Activated naive CD4-positive, alpha-beta T cell (primary cell): ENCODE data around the gene PRKCQ.
A peak's percentile ranks its signal among the peaks of the same experiment; 100 is the strongest.
"Not testable (repeated sequence)": the region's sequence is repeated elsewhere in the genome, so short reads cannot be mapped to it uniquely, and the experiment has no call there.

Source experiments
- DNase-seq, 4 experiments: peaks; one replicate each; lab custom pipeline; 2025; lab: John Stamatoyannopoulos, UW

Gene PRKCQ

DNA sequence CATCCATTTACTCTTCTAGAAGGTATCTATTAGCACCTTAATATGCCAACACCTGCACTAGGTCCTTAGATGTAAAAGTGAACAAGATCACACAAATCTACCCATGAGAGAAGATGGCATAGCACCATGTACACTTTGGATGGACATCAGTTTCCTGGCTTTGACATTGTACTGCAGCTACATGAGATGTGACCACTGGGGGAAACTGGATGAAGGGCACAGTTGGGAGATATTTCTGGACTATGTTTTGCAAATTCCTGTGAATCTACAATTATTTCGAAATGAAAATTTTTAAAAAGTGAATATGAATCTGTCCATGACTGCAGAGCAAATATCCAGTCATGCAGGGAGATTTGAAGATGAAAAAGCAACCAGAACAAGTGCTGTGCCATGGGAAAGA, 124.5 kb downstream of the PRKCQ start:
- no peak for DNase-seq

DNA sequence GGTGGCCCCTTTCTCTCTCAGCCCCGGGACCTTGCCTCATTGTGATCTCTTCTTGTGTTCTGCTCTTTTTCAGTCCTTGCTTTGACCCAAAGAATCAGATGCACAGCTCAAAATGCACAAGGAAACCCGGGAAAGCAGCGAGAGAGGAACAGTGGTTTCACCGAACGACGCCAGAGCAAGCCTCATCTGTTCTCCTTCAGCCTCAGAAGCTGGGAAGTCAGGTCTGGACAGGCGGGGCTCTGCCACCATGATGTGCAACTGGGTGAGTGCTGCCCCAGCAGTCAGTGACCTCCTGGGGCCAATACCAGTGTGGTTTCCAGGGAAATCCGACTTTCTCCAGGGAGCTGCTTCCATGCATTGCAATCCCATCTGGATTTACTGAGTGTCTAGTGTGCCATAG, 133.4 kb downstream of the PRKCQ start:
- no peak for DNase-seq

DNA sequence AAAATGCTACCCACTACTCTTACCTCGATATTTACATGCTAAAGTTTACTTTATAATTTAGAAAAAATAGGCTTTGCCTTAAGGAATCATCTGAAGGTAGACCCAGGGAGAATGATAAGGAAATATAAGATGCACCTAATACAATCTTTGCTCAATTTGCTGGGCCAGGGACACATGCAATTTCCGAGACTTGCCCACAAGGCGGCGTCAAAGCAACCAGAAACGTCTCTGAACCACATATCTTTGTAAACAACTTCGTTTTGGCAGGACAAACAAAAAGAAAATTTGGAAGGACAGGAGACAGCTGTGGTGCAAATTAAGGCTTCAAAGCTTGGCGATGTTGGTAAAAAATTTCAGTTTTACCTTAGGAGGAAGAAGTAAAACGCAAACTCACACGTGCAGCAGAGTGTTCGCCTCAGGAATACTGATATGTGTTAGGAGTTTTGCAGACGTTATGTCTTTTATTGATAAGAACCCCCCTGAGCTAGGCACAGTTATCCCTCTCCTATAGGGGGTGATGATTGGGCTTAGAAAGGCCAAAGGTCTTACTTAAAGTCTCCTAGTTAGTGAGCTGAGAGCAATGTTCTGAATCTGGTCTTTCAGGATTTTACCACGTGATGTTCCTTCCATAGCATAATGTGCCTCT, 134.3 kb downstream of the PRKCQ start:
- DNase-seq = peak in 3 of 4 experiments; percentile 15 to 48 (median 40)

DNA sequence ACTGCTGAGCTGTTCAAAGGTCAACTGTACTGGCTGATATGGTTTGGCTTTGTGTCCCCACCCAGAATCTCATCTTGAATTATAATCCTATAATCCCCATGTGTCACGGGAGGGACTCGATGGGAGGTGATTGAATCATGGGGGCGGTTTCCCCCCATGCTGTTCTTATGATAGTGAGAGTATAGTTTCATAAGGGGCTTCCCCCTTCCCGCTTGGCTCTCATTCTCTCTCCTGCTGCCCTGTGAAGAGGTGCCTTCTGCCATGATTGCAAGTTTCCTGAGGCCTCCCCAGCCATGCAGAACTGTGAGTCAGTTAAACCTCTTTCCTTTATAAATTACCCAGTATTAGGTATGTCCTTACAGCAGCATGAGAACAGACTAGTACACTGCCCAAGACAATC, 140.2 kb downstream of the PRKCQ start:
- not testable (repeated sequence) for DNase-seq

DNA sequence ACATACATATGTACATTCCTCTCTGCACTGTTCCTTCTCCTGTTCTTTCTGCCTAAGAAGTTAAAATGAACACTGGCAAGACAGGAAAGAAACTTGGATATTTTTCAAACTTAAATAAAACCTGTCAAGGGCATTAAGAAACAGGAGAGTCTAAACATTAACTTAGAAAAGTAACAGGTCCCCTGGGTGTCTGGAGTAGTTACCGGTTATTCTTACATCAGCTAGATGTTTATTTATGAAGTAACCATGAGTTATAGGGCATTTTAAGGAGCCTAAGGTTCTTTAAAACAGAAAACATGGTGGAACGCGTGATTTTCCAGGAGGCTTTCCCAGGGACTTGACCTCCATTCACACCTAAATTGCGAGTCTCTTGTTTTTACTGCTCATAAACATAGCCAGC, 148.2 kb downstream of the PRKCQ start:
- no peak for DNase-seq

DNA sequence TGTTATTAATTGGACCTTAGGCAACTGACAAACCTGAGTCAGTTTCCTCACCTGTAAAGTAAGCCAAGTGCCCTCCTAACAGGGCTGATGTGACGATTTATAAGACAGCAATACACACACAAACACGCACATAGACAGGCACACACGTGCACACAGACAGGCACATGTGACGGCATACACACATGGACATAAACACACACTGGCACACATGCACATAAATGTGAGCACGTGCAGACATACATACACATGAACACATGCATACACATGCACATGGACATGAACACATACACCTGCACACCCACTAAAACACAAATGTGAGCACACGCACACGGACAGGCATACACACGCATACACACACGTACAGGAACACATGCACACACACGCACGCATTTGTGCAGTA, 148.9 kb downstream of the PRKCQ start:
- no peak for DNase-seq

DNA sequence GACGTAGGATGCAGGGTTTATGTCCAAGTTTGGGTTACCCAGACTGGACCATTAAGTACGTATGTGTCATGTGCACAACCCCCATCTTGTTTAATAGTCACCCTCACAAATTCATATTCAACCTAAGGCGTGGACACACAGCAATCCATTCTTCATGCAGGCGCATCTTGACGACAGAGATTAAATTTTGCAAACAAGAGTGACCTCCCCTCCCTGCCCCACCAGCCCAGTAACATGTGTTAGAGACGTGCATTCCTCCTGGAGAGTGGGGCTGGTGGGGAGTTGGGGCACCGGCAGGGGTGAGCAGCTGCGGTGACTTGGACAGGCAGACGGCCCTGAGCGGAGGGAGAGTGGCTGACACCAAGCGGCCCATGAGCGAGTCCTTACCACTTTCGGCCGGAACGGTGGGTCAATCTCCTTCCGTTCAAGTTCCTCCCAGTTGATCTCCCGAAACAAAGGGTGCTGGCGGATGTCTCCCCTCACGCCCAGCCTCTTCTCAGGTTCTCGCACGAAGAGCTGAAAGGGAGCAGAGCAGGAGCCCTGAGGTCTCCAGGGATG, 149.6 kb downstream of the PRKCQ start:
- DNase-seq = no peak

DNA sequence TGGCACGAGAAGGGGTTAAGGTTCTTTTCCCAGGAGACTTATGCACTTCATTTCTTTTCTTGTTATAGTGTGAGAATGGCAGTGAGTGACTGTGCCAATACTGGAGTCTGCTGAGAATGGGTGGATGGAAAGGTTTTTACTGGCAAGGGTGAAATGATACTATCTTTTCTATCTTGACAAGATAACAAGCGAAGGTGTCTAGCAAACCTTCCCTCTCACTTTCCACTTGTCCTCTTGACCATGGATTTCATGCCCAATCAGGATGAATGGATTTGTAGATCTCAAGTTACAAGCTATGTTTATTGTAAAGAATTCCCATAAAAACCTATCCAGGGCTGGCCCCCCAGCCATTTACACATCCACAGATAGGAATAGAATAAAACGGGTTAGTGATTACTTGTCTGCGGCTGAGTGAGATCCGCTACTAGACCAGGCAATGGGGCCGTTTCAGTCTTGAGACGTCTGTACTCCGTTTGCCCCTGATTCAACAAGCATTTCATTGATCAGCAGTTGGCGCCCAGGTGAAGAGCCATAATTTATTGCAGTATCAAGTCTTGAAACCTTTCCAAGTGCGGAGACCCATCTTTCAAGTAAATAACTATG, 152.6 kb downstream of the PRKCQ start:
- no peak for DNase-seq

DNA sequence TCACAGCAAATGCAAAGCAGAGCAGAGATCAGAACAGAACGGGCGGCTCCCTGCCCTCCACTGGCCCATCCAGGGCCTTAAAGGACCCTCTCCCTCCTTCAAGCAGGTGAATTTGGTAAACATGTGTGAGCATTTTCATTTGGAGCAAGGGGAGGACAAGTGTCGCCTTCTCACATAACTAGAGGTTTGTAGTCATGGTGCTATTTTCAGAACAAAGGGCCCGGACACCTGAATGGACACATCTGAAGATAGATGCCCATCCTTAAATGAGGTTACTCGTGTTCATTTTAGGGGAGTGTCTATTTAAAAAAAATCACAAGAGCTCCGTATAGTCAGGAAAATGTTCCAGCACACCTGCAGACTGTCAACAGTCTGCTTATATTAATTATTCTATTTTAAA, 153.8 kb downstream of the PRKCQ start:
- no peak for DNase-seq

DNA sequence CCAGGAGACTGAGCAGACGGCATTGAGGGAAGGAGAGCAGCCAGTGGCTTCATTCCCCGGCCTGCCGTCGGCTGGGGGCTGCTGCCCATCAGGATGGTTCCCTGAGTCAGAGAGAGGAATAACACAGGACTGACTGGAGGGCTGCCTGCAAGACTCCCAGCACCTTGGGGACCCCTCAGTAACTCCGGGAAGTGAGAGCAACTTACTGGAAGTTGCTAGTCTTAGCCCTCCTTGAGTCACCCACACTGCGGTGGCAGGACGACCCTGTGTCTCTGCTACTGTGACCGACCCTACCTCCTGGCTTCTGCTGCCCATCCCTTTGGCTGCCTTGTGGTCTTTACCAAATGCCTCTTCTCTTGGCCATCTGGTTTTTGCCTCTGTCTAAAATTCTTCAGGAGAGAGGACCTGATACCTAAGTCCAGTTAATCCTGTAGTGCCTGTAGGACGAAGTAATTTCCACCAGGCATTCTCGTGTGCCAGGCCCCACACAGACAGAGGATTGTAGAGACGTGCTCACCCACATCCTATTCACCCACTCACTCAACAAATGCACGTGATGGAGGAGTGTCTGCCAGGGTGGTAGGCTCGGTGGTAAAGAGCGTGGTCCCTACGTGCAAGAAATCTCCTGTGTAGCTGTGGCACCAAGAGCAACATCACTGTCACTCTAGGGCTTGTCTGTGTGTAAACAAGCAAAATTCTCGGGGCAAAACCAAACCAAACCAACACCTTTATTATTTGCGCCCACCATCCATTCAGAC, 156.5 kb downstream of the PRKCQ start:
- no peak for DNase-seq

DNA sequence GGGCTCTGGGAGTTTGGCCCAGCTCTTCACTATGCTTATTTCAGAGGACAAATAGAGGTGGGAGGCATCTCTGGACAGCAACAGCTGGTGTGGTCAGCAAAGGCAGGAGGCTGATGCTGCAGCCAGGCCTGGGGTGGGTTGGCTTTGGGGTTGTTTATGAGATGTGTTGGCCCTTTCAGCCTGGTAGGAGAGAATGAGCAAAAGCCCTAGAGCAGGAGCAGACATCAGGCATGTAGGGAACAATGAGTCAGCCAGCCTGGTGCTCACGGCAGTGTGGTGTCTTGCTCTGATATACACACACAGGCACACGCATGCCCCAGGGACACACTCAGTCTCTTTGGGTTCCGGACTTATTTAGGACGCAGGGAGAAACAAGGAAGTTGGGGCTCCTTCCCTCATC, 157.1 kb downstream of the PRKCQ start:
- DNase-seq = no peak

DNA sequence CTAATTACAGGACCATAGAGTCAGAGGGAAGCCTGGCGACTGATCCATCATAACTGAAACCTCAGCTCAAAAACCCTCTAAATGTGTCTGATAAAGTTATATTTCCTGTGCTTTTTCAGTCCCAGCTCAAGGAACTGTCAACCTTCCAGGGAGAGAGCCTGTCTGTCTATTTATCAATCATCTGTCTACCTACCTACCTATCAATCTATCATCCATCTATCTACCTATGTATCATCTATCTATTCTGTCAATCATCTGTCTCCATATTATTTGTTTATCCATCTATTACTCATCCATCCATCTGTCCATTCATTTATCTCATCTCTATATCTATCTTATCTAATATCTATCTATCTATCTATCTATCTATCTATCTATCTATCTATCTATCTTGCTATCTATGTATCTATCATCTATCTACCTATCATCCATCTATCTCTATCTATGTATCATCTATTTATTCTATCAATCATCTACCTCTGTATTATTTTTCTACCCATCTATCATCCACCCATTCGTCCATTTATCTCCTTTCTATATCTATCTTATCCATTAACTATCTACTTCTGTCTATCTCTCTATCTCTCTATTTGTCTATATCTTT, 161.4 kb downstream of the PRKCQ start:
- DNase-seq = no peak

DNA sequence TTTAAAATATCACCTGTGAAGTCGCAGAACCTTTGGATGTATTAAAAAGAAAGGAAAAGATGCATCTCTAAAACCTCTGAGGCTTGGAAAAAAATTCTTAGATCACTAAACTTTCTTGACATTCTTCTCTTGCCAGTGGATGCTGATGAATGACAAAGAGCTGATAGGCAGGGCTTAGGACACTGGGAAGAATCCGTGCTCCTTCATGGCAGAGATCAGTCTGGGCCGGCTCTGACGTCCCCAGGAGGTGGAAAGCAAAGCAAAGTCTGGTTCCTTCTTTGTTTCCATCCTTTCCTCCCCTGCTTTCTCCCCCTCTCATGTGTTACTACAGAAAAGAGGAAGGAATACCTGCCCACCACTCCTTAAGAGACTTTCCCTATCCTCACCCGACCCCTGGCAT, 161.9 kb downstream of the PRKCQ start:
- DNase-seq = no peak

DNA sequence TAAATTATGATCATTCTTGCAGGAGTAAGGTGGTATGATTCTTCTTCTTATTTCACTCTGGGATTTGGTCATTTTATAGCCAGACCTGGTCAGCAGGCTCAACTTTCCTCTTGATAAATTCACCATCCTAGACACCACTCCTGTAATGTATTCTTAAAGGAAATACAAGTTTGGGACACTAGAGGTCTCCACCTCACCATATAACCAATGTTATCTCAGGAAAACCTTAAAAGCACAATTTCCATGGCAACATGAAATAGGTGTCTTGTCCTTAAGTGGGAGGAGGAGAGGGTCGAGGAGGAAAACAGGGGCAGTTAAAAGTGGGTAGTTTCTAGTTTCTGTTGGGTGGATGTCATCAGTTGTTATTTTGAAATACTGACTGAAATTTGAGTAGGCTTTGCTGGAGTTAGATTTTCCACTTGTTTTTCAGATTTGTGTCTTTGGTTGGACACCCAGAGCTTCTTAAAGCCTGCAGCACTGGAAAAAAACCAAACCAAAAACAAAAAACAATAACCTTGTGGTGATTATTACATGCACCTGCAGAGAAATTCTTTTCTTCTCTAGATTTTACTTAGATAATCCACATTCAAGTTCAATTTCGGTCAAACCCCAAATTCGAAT, 163.1 kb downstream of the PRKCQ start:
- no peak for DNase-seq

DNA sequence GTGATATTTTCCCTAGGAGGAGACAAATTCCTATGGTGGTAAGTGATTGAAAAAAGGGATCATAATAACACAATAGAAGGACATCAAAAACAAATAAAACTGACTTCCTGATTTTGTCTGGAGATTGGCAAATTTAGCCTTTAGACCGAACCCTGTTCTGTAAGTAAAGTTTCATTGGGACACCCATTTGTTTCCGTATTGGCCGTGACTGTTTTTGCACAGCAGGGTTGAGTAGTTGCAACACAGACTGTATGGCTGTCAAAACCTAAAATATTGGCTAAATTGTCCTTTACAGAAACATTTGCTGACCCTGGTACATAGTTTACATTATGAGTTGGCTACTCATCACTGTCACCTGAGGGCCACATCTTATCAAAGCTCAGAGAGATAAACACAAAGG, 168.6 kb downstream of the PRKCQ start:
- DNase-seq = no peak

DNA sequence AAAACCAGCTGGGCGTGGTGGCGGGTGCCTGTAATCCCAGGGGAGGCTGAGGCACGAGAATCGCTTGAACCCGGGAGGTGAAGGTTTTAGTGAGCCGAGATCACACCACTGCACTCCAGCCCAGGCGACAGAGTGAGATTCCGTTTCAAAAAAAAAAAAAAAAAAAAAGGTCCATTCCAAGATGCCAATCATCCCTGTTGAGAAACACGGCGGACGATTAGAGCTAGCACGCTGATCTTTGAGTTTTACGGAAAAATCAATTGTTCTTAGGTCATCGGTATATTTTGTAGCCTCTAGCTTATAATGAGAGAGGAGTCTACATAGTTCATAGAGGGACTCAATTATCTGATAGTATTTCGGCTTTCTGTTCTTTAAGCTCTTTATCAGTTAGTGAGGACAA, 169.2 kb downstream of the PRKCQ start:
- DNase-seq = no peak

DNA sequence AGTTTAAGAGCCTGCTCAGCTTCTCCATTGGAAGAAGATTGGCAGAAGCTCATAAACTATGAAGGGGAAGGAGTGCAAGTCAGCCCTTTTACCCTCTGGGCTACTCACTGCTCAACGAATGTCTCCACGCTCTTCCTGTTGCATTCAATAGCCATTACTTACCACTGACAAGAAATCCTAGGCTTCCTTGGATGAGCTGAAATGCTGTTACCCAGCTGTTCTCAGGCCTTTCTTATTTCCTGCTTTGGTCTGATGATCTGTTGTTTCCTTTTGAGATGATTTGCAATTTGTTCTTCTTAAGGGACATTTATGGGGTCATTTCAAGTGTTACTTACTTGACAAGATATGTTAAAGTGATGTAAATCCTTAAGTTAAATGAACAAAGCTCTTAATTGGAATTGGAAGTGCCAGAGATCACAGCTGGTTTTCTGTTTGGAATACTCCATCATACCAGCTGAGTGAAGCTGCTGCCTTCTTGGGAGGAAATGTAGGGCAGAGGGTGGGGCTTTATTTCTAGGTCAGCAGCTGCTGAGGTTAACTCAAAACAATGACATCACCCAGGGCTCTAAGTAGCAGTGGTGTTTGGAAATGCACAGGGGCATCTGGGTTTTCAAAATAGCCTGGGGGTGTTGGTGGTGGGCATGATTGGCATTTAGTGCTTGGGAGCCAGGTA, 170.0 kb downstream of the PRKCQ start:
- peak in 1 of 4 experiments; percentile 13 for DNase-seq

DNA sequence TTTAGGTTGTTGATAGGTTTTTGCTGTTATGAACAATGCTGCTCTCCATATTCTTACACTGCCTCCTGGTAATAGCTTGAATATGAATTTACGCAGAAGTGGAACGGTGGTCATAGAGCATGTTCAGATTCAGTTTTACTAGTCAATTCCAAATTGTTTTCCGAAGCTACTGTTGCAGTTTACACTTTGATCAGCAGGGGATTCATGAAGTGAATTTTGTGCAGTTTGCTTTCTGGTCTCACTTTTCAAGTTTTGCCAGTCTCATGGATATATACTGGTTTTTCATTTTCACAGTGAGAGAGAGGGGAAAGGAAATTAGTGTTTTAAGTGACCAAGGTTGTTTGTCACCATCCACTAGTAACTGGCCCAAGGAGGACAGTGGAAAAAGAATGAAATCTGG, 171.3 kb downstream of the PRKCQ start:
- DNase-seq = no peak

DNA sequence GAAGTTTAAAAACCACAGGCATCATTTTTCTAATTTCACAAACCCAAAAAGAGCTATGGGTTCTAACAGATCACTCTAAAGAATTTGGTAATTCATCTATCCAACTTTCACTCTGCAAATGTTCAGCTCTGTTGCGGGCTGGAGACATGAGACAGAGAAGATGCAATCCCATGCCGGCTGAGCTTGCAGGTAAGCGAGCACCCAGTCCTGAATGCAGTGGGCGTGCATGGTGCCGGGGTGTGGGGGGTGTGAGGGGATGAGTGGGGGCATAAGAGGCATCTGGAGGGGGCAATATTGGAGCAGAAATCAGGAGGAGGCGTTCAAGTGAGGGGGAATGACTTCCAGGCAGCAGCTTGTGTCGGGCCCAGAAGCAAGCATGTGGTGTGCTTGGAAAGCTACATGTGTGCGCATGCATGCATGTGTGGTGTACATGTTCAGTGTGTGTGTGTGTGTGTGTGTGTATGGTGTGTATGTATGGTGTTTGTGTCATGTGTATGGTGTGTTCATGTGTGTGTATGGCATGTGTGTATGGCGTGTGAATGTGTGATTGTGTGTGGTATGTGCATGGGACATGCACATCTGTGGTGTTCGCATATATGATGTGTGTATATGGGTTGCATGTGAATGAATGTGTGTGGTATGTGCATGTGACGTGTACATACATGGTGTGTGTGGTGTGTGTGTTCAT, 172.9 kb downstream of the PRKCQ start:
- no peak for DNase-seq

DNA sequence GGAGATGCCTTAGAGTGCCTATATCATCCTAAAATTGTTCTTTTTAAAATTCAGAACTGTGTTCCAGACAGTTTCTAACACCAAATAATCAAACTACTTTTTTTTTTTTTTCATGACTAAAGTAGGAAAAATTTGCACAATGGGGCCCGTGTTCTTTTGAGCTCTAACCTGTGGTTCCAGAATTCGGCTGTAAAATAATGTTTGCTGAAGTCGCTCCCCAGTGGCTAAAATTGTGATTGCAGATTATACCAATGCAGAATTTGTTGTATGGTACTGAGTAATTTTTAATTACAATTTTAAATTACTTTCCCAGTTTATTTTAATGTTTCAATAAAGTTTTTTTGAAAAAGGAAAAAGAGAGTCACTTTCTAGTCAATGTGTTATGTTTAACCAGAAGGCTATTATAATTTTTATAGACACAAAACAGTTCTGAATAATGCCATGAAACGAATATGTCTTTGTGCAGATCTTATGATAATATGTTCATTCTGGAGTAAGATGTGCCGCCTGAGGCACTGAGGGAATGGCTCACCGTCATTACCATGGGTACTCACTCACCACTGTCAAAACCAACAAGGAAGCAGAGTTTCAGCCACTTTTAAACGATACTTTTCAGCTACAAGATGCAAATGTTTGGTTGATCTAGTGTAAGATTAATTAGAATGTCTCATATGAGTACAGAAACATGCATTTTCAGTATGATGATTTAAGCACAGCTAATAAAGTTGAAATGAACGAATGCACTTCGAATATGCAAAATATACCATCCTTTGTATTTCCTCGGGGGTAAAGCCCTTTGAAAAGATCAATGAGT, 173.6 kb downstream of the PRKCQ start:
- no peak for DNase-seq
